Neural cell (in vitro differentiated cells): ENCODE data around the gene REXO1. TPM values are rescaled to one million over a fixed set of nuclear protein-coding genes. Genes with fewer than 3 reads are reported as not detected.

Experiments used
- H2AFZ ChIP-seq: fragments of 200-600, 300-800 bp; sonication (generic), shearing (Covaris generic); 2 replicates; pipeline ENCODE4 v1.6.0; 2014; ENCODE audit warnings: low read depth, mild to moderate bottlenecking, antibody characterized with exemption, low read length, moderate library complexity
- H3F3A ChIP-seq: fragments of 200-600 bp; shearing (Covaris generic); 2 replicates; pipeline ENCODE4 v1.6.1; 2016; ENCODE audit warnings: mild to moderate bottlenecking, moderate library complexity, mixed read lengths, antibody characterized with exemption, low read length; ENCODE audit not compliant: insufficient read depth, poor library complexity, severe bottlenecking
- H3K27ac ChIP-seq: fragments of 200-600, 300-800 bp; sonication (generic), shearing (Covaris generic); 2 replicates; pipeline ENCODE4 v1.5.1; 2014; ENCODE audit warnings: mild to moderate bottlenecking, low read length, moderate library complexity
- H3K27me3 ChIP-seq: fragments of 300-800, 200-600 bp; sonication (generic), shearing (Covaris generic); 2 replicates; pipeline ENCODE4 v1.6.0; 2014; ENCODE audit warnings: mild to moderate bottlenecking, low read depth, low read length, moderate library complexity; ENCODE audit not compliant: insufficient read depth
- H3K36me3 ChIP-seq: fragments of 300-800, 200-600 bp; sonication (generic), shearing (Covaris generic); 2 replicates; pipeline ENCODE4 v1.5.1; 2014; ENCODE audit warnings: mild to moderate bottlenecking, antibody characterized with exemption, low read length, moderate library complexity; ENCODE audit not compliant: insufficient read depth
- H3K4me2 ChIP-seq: fragments of 300-800, 200-600 bp; sonication (generic), shearing (Covaris generic); 2 replicates; pipeline ENCODE4 v1.6.0; 2014; ENCODE audit warnings: mild to moderate bottlenecking, low read length
- H3K4me3 ChIP-seq: fragments of 300-800, 200-600 bp; sonication (generic), shearing (Covaris generic); 2 replicates; pipeline ENCODE4 v1.5.1; 2014; ENCODE audit warnings: mild to moderate bottlenecking, low read length, moderate library complexity
- H3K79me2 ChIP-seq: fragments of 200-600 bp; shearing (Covaris generic); replicated peaks from 2 replicates; pipeline ENCODE4 v1.6.0; 2014; ENCODE audit warnings: mild to moderate bottlenecking, low read length, moderate library complexity; ENCODE audit not compliant: insufficient read depth
- H3K9ac ChIP-seq: fragments of 300-800, 200-600 bp; sonication (generic), shearing (Covaris generic); 2 replicates; pipeline ENCODE4 v1.6.1; 2016; ENCODE audit warnings: mild to moderate bottlenecking, low read length, mixed read lengths
- H3K9me2 ChIP-seq: fragments of 200-600 bp; shearing (Covaris generic); 2 replicates; pipeline ENCODE4 v1.6.1; 2016; ENCODE audit warnings: mild to moderate bottlenecking, low read length, mixed read lengths; ENCODE audit not compliant: insufficient read depth
- H3K9me3 ChIP-seq: fragments of 200-600, 300-800 bp; sonication (generic), shearing (Covaris generic); 2 replicates; pipeline ENCODE4 v1.6.1; 2016; ENCODE audit warnings: mild to moderate bottlenecking, mixed run types, low read length, moderate library complexity, mixed read lengths
- H4K20me1 ChIP-seq: fragments of 200-600 bp; shearing (Covaris generic); 2 replicates; pipeline ENCODE4 v1.6.1; 2016; ENCODE audit warnings: mild to moderate bottlenecking, mixed run types; ENCODE audit not compliant: insufficient read depth
- EP300 ChIP-seq: fragments of 450-650 bp; conservative IDR thresholded peaks from 2 replicates; pipeline ENCODE4 v1.6.1; 2014; ENCODE audit warnings: antibody characterized with exemption, mild to moderate bottlenecking, moderate library complexity; ENCODE audit not compliant: poor library complexity, severe bottlenecking
- EZH2 ChIP-seq: fragments of 200-600, 300-800 bp; shearing (Covaris generic), sonication (generic); IDR thresholded peaks from 2 replicates; pipeline ENCODE4 v1.6.1; 2014; ENCODE audit warnings: antibody characterized with exemption, low read length, borderline replicate concordance, mild to moderate bottlenecking; ENCODE audit not compliant: insufficient read depth, poor library complexity, severe bottlenecking
- MXI1 ChIP-seq: fragments of 450-650 bp; conservative IDR thresholded peaks from 2 replicates; pipeline ENCODE4 v1.6.1; 2014; ENCODE audit warnings: antibody characterized with exemption, mild to moderate bottlenecking; ENCODE audit not compliant: poor library complexity, severe bottlenecking
- POLR2AphosphoS5 ChIP-seq: IDR thresholded peaks from 2 replicates; pipeline ENCODE4 v1.6.1; 2012
- RAD21 ChIP-seq: fragments of 450-650 bp; conservative IDR thresholded peaks from 2 replicates; pipeline ENCODE4 v1.6.1; 2014; ENCODE audit warnings: antibody characterized with exemption, mild to moderate bottlenecking, moderate library complexity
- SMC3 ChIP-seq: fragments of 450-650 bp; conservative IDR thresholded peaks from 2 replicates; pipeline ENCODE4 v1.6.1; 2014; ENCODE audit warnings: antibody characterized with exemption, mild to moderate bottlenecking, moderate library complexity; ENCODE audit not compliant: poor library complexity
- TAF1 ChIP-seq: IDR thresholded peaks from 2 replicates; pipeline ENCODE4 v1.6.1; 2012; ENCODE audit warnings: low read depth
- polyA plus RNA-seq: library from polyadenylated mRNA; depleted of rRNA; stranded (reverse); fragments of >200 nt; gene quantifications from 2 replicates; pipeline ENCODE4 v1.2.3, GENCODE V29; 2014
- TF ChIP-seq, protein P1 (sequence below): IDR thresholded peaks from 2 replicates; pipeline ENCODE4 v1.6.1; 2012; ENCODE audit warnings: borderline replicate concordance
- TF ChIP-seq, protein P2 (sequence below): fragments of 450-650 bp; IDR thresholded peaks from 2 replicates; pipeline ENCODE4 v1.5.1; 2014; ENCODE audit warnings: antibody characterized with exemption, mild to moderate bottlenecking, moderate library complexity; ENCODE audit not compliant: poor library complexity, severe bottlenecking

The REXO1 gene
- polyA plus RNA-seq, 1 donor from 2014 or later, result 9.2 TPM

DNA sequence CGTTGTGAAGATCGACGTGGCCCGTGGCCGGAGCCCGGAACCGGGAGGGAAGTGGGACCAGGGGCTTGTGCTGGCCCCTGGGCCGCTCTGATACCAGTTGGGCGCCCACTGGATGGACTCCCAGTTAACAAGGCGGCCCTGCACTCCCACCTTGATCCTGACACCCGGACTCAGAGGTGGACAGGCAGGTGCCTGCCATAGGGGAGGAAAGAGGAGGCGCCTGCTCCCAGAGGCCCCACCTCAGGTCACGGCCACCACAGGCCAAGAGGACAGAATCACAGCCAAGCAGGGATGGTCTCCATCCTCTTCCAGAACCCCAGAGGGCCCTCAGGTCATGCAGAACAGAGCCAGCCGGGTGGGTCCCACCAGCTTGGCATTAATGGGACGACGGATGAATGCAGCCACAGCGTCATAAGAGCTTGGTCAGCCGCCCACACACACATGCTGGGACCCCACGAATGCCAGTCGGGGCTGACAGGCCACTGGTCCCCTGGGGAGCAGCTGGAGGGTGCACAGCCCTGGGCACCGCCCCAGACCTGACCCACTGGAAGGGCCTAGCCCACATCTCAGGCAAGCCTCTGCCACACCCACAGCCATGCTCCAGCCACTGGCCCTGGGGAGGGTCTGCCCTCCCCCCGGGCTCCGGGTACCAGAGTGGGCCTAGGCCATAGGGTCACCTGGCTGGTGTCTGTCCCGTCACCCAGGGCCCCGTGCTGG is 24.7 kb upstream of the REXO1 start:
- no peaks in the 10 kb centered on the region for H3K9me3 ChIP-seq
- H3K9me2 ChIP-seq, result no peaks in the 10 kb centered on the region
- H3K79me2 ChIP-seq, result peaks cover 17% of the 10 kb centered on the region
- no peak overlapping the region for H3K9ac ChIP-seq
- no peak overlapping the region for H2AFZ ChIP-seq
- TF ChIP-seq, protein P1, sequence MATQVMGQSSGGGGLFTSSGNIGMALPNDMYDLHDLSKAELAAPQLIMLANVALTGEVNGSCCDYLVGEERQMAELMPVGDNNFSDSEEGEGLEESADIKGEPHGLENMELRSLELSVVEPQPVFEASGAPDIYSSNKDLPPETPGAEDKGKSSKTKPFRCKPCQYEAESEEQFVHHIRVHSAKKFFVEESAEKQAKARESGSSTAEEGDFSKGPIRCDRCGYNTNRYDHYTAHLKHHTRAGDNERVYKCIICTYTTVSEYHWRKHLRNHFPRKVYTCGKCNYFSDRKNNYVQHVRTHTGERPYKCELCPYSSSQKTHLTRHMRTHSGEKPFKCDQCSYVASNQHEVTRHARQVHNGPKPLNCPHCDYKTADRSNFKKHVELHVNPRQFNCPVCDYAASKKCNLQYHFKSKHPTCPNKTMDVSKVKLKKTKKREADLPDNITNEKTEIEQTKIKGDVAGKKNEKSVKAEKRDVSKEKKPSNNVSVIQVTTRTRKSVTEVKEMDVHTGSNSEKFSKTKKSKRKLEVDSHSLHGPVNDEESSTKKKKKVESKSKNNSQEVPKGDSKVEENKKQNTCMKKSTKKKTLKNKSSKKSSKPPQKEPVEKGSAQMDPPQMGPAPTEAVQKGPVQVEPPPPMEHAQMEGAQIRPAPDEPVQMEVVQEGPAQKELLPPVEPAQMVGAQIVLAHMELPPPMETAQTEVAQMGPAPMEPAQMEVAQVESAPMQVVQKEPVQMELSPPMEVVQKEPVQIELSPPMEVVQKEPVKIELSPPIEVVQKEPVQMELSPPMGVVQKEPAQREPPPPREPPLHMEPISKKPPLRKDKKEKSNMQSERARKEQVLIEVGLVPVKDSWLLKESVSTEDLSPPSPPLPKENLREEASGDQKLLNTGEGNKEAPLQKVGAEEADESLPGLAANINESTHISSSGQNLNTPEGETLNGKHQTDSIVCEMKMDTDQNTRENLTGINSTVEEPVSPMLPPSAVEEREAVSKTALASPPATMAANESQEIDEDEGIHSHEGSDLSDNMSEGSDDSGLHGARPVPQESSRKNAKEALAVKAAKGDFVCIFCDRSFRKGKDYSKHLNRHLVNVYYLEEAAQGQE, result no peak
- no peak for TF ChIP-seq SMC3
- TF ChIP-seq MXI1, result no peak
- TF ChIP-seq TAF1, result no peak
- TF ChIP-seq EZH2, result no peak
- TF ChIP-seq POLR2AphosphoS5, result no peak
- H3K4me2 ChIP-seq, result no peak overlapping the region
- no peaks in the 10 kb centered on the region for H3K36me3 ChIP-seq
- peaks cover 4% of the 10 kb centered on the region for H4K20me1 ChIP-seq
- no peaks in the 10 kb centered on the region for H3F3A ChIP-seq
- H3K27me3 ChIP-seq, result no peaks in the 10 kb centered on the region
- H3K4me3 ChIP-seq, result peak overlapping the region; percentile 99
- H3K27ac ChIP-seq, result no peak overlapping the region

DNA sequence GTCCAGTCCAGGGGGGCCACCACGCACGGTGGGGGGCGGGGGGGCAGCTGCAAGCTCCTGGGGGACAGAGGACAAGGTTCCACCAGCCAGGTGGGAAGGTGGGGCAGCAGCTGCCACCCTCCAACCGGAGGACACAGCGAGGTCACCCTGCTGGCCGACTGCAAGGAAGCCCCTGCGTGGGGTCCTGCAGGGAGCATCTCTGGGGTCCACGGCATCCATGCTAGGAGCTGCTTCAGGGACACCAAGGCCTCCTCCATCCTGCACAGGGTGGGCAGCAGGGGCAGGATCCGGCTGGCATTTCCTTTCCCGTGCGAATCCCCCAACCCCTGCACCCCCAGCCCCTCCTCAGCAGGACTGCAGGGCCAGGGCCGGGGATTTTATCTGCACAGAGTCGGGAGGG is 23.3 kb upstream of the REXO1 start:
- Histone ChIP-seq H4K20me1 (peaks cover 4% of the 10 kb centered on the region), H3K9me3 (no peaks in the 10 kb centered on the region), H3K4me2 (no peak overlapping the region), H3F3A (no peaks in the 10 kb centered on the region), H3K9ac (no peak overlapping the region), H3K27ac (no peak overlapping the region), H3K36me3 (no peaks in the 10 kb centered on the region), H3K27me3 (no peaks in the 10 kb centered on the region), H3K9me2 (no peaks in the 10 kb centered on the region), H3K4me3 (no peak overlapping the region), H2AFZ (no peak overlapping the region), H3K79me2 (peaks cover 17% of the 10 kb centered on the region)
- TF ChIP-seq SMC3 (no peak), EP300 (no peak), RAD21 (no peak), MXI1 (no peak), TAF1 (no peak), EZH2 (no peak), POLR2AphosphoS5 (no peak)
- TF ChIP-seq, protein P1, result no peak
- TF ChIP-seq, protein P2, sequence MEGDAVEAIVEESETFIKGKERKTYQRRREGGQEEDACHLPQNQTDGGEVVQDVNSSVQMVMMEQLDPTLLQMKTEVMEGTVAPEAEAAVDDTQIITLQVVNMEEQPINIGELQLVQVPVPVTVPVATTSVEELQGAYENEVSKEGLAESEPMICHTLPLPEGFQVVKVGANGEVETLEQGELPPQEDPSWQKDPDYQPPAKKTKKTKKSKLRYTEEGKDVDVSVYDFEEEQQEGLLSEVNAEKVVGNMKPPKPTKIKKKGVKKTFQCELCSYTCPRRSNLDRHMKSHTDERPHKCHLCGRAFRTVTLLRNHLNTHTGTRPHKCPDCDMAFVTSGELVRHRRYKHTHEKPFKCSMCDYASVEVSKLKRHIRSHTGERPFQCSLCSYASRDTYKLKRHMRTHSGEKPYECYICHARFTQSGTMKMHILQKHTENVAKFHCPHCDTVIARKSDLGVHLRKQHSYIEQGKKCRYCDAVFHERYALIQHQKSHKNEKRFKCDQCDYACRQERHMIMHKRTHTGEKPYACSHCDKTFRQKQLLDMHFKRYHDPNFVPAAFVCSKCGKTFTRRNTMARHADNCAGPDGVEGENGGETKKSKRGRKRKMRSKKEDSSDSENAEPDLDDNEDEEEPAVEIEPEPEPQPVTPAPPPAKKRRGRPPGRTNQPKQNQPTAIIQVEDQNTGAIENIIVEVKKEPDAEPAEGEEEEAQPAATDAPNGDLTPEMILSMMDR, result no peak
